ENCODE results near the gene SNTA1. TPM values are rescaled to one million over a fixed set of nuclear protein-coding genes. Genes with fewer than 3 reads are reported as not detected.

SNTA1 gene
- total RNA-seq, 4 donors from 2014 or later: 26.8 to 54.6 (median 51.9) TPM

GRCh38 chr20:33401184-33401920 lies 42.2 kb downstream of the SNTA1 start, which contains the start of gene CDK5RAP1:
Gene CDK5RAP1, minus strand, starts transcription at chr20:33401519. Its CDS starts 4,455 bp downstream, at chr20:33397064.
- peaks cover 0 to 20% of the 10 kb centered on the region in 2 donors for H3K36me3 ChIP-seq
- H3K27me3 ChIP-seq: no peaks in the 10 kb centered on the region
- 0 to 4% methylated on average over 14 to 15 of the region's 43 CpGs for WGBS, 2 donors (ENCODE audit: low coverage in 1 of 2)
- peak; percentile 93 for ATAC-seq
- peak within 1 kb of the TSS; percentile 67 to 82 (median 72) for H3K27ac ChIP-seq
- peaks cover 4 to 43% (median 14%) of the 10 kb centered on the region in 3 donors for H3K4me1 ChIP-seq
- peak within 1 kb of the TSS; percentile 73 to 100 for H3K4me3 ChIP-seq
- TF ChIP-seq CTCF (IDR thresholded peaks at IDR 0.05) (peak in 2 of 4 experiments; percentile 7 to 31), POLR2AphosphoS5 (IDR thresholded peaks at IDR 0.05) (peak; percentile 71), EP300 (IDR thresholded peaks at IDR 0.05) (no peak), POLR2A (IDR thresholded peaks at IDR 0.05) (peak in 1 of 2 donors; percentile 27)
- no peaks in the 10 kb centered on the region for H3K9me3 ChIP-seq

- WGBS, 2 donors (ENCODE audit: low coverage in 1 of 2): 0% methylated on average over 2 to 4 of the region's 8 CpGs
- Histone ChIP-seq H3K36me3 (peaks cover 0 to 20% of the 10 kb centered on the region in 2 donors), H3K9me3 (no peaks in the 10 kb centered on the region), H3K4me3 (peak overlapping the region; percentile 73 to 100), H3K4me1 (peaks cover 4 to 43% (median 14%) of the 10 kb centered on the region in 3 donors), H3K27me3 (no peaks in the 10 kb centered on the region), H3K27ac (peak overlapping the region; percentile 67 to 82 (median 72))
- ATAC-seq: no peak
- TF ChIP-seq CTCF (IDR thresholded peaks at IDR 0.05) (no peak), EP300 (IDR thresholded peaks at IDR 0.05) (no peak)
Observed at GRCh38 chr20:33400812-33401183, 42.8 kb downstream of the SNTA1 start.

GRCh38 chr20:33399924-33400323 lies 43.6 kb downstream of the SNTA1 start:
- no peak for TF ChIP-seq EP300 (IDR thresholded peaks at IDR 0.05)
- TF ChIP-seq POLR2A (IDR thresholded peaks at IDR 0.05): no peak
- TF ChIP-seq CTCF (IDR thresholded peaks at IDR 0.05): no peak
- TF ChIP-seq POLR2AphosphoS5 (IDR thresholded peaks at IDR 0.05): no peak
- no peak overlapping the region for H3K27ac ChIP-seq
- no peak for ATAC-seq
- H3K9me3 ChIP-seq: no peaks in the 10 kb centered on the region
- peaks cover 4 to 43% (median 14%) of the 10 kb centered on the region in 3 donors for H3K4me1 ChIP-seq
- H3K4me3 ChIP-seq: peak overlapping the region in 1 of 2 donors; percentile 73
- 17 to 51% methylated on average over 2 to 3 of the region's 6 CpGs for WGBS, 2 donors (ENCODE audit: low coverage in 1 of 2)
- H3K27me3 ChIP-seq: no peaks in the 10 kb centered on the region
- peaks cover 0 to 27% of the 10 kb centered on the region in 2 donors for H3K36me3 ChIP-seq

- Histone ChIP-seq H3K27me3 (no peaks in the 10 kb centered on the region), H3K4me1 (peaks cover 0 to 22% (median 1%) of the 10 kb centered on the region in 3 donors), H3K9me3 (no peaks in the 10 kb centered on the region), H3K36me3 (peaks cover 0 to 79% of the 10 kb centered on the region in 2 donors), H3K27ac (no peak overlapping the region), H3K4me3 (no peak overlapping the region)
- TF ChIP-seq POLR2AphosphoS5 (IDR thresholded peaks at IDR 0.05): no peak
- no peak for TF ChIP-seq EP300 (IDR thresholded peaks at IDR 0.05)
- no peak for TF ChIP-seq POLR2A (IDR thresholded peaks at IDR 0.05)
- TF ChIP-seq CTCF (IDR thresholded peaks at IDR 0.05): no peak
- ATAC-seq: no peak
- WGBS, 2 donors (ENCODE audit: low coverage in 1 of 2): 96% methylated on average over 4 of the region's 4 CpGs
Observed at GRCh38 chr20:33394718-33395117, 48.8 kb downstream of the SNTA1 start.

- H3K27ac ChIP-seq: no peak overlapping the region
- H3K4me3 ChIP-seq: no peak overlapping the region
- 68 to 80% methylated on average over 4 of the region's 4 CpGs for WGBS, 2 donors (ENCODE audit: low coverage in 1 of 2)
- TF ChIP-seq POLR2AphosphoS5 (IDR thresholded peaks at IDR 0.05) (no peak), POLR2A (IDR thresholded peaks at IDR 0.05) (no peak), EP300 (IDR thresholded peaks at IDR 0.05) (no peak), CTCF (IDR thresholded peaks at IDR 0.05) (no peak)
- no peak for ATAC-seq
- H3K27me3 ChIP-seq: no peaks in the 10 kb centered on the region
- peaks cover 0 to 13% (median 0%) of the 10 kb centered on the region in 3 donors for H3K4me1 ChIP-seq
- peaks cover 0 to 90% of the 10 kb centered on the region in 2 donors for H3K36me3 ChIP-seq
- H3K9me3 ChIP-seq: no peaks in the 10 kb centered on the region
Observed at GRCh38 chr20:33393609-33394008, 50.0 kb downstream of the SNTA1 start.
